Right cardiac atrium (tissue), 5 donors: ENCODE results near the gene STX2. TPM values are rescaled to one million over a fixed set of nuclear protein-coding genes. Genes with fewer than 3 reads are reported as not detected.
A peak's percentile ranks its signal among the peaks of the same experiment; 100 is the strongest.

Experiments
- ATAC-seq, 2 donors: fragments of 200-7000 bp; cut with Tn5 transposase; one replicate each; pipeline versions ENCODE4 v1.8.0 to v1.9.1; 2020; ENCODE audit warnings: moderate library complexity in 2 of 2, mild to moderate bottlenecking in 1 of 2
- DNase-seq, 3 donors: peaks; one replicate each; pipeline ENCODE4 v3.0.0-alpha.2; 2020
- H3K27ac ChIP-seq: one replicate; pipeline ENCODE4 v1.5.1; 2013; ENCODE audit warnings: mild to moderate bottlenecking, low read length, control low read depth, moderate library complexity
- H3K27me3 ChIP-seq: one replicate; pipeline ENCODE4 v1.6.1; 2013; ENCODE audit not compliant: control insufficient read depth, insufficient read depth
- H3K4me1 ChIP-seq: one replicate; pipeline ENCODE4 v1.6.1; 2013; ENCODE audit warnings: low read length; ENCODE audit not compliant: control insufficient read depth, insufficient read depth
- H3K4me3 ChIP-seq: one replicate; pipeline ENCODE4 v1.5.1; 2013; ENCODE audit warnings: low read length, control low read depth
- H3K9me3 ChIP-seq: one replicate; pipeline ENCODE4 v1.6.1; 2013; ENCODE audit warnings: low read length; ENCODE audit not compliant: control insufficient read depth
- WGBS: extraction: QIAGEN DNeasy Blood & Tissue Kit; methylation state at CpG from one replicate; pipeline ENCODE4 v1.1.7; 2013; 5-methylcytosine and 5-hydroxymethylcytosine counted together
- intact Hi-C, 4 donors: fragments of 100-400 bp; cut with DNase I; formaldehyde crosslinking; loops; one replicate each; pipeline versions ENCODE4 v1.11.0 to v1.14.0; 2022 to 2023
- polyA plus RNA-seq: library from polyadenylated mRNA; stranded (reverse); fragments of 200-250 nt; gene quantifications from one replicate; pipeline ENCODE4 v1.2.3, GENCODE V29; 2013
- total RNA-seq, 4 donors: library from RNA; stranded (reverse); fragmentation: NEBNext Ultra II Directional; extraction: Animal tissue kit (Norgen Biotek cat#: 25700); gene quantifications; one replicate each; pipeline ENCODE4 v1.2.1, GENCODE V29; 2021
- donor health status: healthy with polysubstance abuse.
- donor health status: DM: no; HTN: yes; CAD: no.
- donor health status: DM: no; HTN: no; CAD: no.
- donor health status: DM: no; HTN: yes; CAD: no; lungs with severe emphysema.
- donor health status: DM: yes; HTN: yes; CAD: no.

The STX2 gene
- total and polyA plus RNA-seq, 5 donors, result 18.2 to 35.9 (median 26.8) TPM

DNA sequence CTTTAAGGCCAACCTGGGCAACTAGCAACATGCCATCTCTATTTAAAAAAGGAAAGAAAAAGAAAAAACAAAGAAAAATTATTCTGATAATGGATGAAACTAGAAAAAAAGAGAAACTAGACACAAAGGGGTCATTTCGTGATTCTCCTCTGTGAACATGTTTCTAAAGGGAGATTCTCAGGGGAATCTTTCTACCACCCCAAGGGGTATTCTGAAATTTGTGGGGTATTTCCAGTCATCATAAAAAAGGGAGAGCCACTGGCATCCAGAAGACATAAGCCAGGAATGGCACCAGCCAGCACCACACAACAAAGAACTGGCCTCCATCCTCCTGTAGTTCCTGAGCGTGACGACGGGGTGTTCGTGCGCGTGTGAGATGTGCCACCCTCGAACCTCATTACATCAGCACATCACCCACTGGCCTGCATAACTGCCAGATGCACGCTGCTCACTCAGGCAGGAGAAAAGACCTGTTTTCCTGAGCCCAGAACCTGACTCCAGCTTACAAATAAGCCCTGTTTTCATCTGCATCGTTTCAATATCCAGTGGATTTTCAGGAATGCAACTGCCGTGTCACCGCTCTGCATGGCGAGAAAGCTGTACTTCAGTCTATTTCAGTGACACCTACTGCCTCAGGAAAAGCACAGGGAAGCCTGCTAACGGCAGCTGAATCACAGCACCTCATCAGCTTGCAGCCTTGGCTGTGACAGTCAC, 23.9 kb downstream of the STX2 start:
- H3K4me3 ChIP-seq, result no peak overlapping the region
- H3K4me1 ChIP-seq, result no peaks in the 10 kb centered on the region
- H3K9me3 ChIP-seq, result no peaks in the 10 kb centered on the region
- intact Hi-C loops, result no loop called here
- DNase-seq, result no peak
- ATAC-seq, result peak in 1 of 2 donors; percentile 9
- WGBS, result 80% methylated on average over 14 of the region's 14 CpGs
- no peaks in the 10 kb centered on the region for H3K27me3 ChIP-seq
- no peak overlapping the region for H3K27ac ChIP-seq

DNA sequence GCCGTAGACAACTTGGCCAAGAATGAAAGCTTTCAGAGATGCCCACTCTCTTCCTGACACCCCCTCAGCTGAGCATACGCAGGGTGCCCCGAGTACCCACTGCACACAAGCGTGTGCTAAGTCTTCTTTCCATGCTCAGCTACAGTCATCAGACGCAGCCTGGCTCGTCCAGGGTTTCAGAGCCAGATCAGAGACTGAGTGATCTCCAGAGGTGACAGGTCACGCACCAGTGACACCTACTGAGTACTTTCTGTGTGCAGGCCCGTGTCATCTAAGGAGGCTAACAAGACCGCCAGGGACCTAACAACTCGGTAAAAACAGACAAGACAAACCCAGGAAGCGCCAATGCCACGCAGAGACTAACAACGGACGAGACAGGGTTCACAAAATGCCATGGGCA, 25.1 kb downstream of the STX2 start:
- Histone ChIP-seq H3K4me1 (no peaks in the 10 kb centered on the region), H3K4me3 (no peak overlapping the region), H3K27ac (no peak overlapping the region), H3K9me3 (no peaks in the 10 kb centered on the region), H3K27me3 (no peaks in the 10 kb centered on the region)
- no peak for ATAC-seq
- intact Hi-C loops, result no loop called here
- DNase-seq, result no peak
- WGBS, result 93% methylated on average over 14 of the region's 14 CpGs

DNA sequence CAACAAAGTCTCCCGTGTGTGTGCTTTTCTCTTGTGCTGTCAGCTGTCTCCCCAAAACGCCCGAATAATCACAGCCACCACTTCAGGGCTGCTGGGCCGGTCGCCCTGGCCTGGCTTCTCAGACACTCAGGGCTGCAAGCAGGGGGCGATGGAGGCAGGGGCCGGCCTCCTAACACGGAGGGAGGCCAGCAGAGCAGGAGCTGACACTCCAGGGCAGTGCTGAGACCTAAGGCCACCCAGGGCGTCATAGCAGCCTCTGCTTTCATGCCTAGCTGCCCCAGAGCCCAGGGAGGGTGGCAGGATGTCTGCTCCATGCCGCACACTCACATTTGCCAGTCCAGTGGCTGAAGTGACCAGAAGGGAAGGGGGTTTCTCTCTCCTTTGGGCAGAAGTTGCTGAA, 25.6 kb downstream of the STX2 start:
- H3K4me1 ChIP-seq, result no peaks in the 10 kb centered on the region
- intact Hi-C loops, result no loop called here
- no peaks in the 10 kb centered on the region for H3K9me3 ChIP-seq
- H3K27me3 ChIP-seq, result no peaks in the 10 kb centered on the region
- ATAC-seq (no peak), DNase-seq (no peak)
- H3K27ac ChIP-seq, result no peak overlapping the region
- H3K4me3 ChIP-seq, result no peak overlapping the region
- WGBS, result 84% methylated on average over 10 of the region's 10 CpGs

DNA sequence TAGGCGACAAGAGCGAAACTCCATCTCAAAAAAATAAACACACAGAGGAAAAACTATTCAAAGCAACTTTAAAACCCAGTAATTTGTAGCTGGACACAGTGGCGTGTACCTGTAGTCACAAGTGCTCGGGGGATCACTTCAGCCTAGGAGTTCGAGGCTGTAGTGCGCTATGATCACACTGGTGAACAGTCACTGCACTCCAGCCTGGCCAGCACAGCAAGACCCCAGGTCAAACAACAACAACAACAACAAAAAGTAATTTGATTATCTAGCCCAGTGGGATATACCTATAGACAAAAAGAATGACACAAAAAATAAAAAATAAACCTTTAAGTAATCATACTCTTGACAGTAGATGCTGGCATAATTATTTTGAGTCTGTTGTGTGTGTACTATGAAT, 29.3 kb downstream of the STX2 start:
- Histone ChIP-seq H3K9me3 (no peaks in the 10 kb centered on the region), H3K4me3 (no peak overlapping the region), H3K27me3 (no peaks in the 10 kb centered on the region), H3K4me1 (no peaks in the 10 kb centered on the region), H3K27ac (no peak overlapping the region)
- WGBS, result 97% methylated on average over 6 of the region's 6 CpGs
- DNase-seq (no peak), ATAC-seq (no peak)
- intact Hi-C loops, result no loop called here

DNA sequence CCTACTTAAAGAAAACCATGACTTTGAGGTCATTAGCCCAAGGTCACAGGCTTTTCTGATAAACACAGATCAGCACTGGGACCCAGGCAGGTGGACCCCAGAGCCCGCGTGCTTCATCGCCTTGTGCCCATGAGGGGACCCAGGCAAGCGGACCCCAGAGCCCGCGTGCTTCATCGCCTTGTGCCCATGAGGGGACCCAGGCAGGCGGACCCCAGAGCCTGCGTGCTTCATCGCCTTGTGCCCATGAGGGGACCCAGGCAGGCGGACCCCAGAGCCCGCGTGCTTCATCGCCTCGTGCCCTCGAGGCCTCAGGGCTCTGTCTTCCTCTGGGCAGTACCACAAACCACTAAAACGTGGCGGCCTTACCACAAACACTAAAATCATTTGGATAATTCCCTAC, 31.7 kb downstream of the STX2 start:
- Histone ChIP-seq H3K27me3 (no peaks in the 10 kb centered on the region), H3K9me3 (no peaks in the 10 kb centered on the region), H3K4me1 (no peaks in the 10 kb centered on the region), H3K4me3 (no peak overlapping the region), H3K27ac (no peak overlapping the region)
- no peak for DNase-seq
- no peak for ATAC-seq
- WGBS, result 94% methylated on average over 18 of the region's 18 CpGs
- intact Hi-C loops, result no loop called here

DNA sequence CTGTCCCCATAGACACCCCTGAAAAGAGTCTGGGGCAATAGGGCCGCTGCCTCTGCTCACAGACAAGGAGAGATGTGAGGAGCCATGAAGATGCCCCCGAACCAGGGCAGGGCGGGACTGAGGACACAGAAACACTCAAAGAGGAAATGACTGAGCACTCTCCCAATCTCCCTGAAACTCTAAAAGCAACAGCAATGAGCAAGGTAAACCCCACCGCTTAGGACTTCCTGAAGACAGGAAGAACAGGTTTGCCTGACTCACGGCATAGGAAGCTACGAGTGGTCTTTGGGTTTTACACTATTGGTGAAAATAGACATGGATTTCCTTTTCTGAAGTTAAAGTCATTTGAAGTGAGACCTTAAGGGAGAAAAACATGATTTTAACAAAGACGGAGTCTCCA, 32.5 kb downstream of the STX2 start:
- Histone ChIP-seq H3K4me1 (no peaks in the 10 kb centered on the region), H3K9me3 (no peaks in the 10 kb centered on the region), H3K27me3 (no peaks in the 10 kb centered on the region), H3K4me3 (no peak overlapping the region), H3K27ac (no peak overlapping the region)
- intact Hi-C loops, result no loop called here
- no peak for DNase-seq
- WGBS, result 96% methylated on average over 7 of the region's 7 CpGs
- no peak for ATAC-seq

DNA sequence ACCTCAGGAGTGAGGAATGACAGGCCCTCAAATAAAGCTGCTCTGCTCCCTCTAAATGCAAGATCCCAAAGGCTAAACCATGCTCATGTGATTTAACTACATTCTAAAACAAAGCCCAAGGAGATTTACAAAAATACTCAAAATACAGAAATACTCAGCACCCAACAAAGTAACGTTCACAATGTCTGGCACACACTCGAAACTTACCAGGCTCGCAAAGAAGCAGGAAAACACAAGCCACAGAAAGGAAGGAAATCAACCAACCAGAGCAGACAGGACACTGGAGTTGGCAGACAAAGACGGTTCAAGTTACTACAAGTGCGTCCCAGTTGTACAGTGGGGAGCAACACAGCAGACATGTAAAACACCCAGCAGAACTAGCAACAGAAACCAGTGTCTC, 33.4 kb downstream of the STX2 start:
- no peaks in the 10 kb centered on the region for H3K4me1 ChIP-seq
- intact Hi-C loops, result no loop called here
- H3K27ac ChIP-seq, result no peak overlapping the region
- ATAC-seq, result no peak
- 82% methylated on average over 5 of the region's 5 CpGs for WGBS
- H3K27me3 ChIP-seq, result no peaks in the 10 kb centered on the region
- DNase-seq, result no peak
- H3K9me3 ChIP-seq, result no peaks in the 10 kb centered on the region
- H3K4me3 ChIP-seq, result no peak overlapping the region

DNA sequence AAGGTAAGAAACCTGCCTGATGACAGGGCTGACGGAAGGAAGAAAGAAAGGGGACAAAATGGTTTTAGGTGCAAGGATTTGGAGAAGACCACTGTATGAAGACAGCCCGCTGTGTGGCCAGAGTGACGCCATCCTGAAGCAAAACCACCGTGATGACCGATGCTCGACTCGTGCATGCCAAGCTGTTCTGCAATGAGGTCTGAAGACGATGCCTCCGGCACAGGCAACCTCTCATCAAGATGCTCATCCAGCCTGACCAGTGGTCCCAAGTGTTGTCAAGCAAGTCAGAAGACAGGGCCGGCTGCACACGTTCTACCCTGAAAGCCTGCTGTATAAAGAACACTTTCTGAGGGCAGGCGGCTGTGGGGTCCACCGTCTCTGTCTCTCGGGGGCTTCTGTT, 34.8 kb downstream of the STX2 start:
- no peak overlapping the region for H3K27ac ChIP-seq
- H3K4me3 ChIP-seq, result no peak overlapping the region
- intact Hi-C loops, result no loop called here
- no peaks in the 10 kb centered on the region for H3K4me1 ChIP-seq
- no peaks in the 10 kb centered on the region for H3K9me3 ChIP-seq
- no peaks in the 10 kb centered on the region for H3K27me3 ChIP-seq
- WGBS, result 93% methylated on average over 14 of the region's 14 CpGs
- no peak for ATAC-seq
- DNase-seq, result no peak

DNA sequence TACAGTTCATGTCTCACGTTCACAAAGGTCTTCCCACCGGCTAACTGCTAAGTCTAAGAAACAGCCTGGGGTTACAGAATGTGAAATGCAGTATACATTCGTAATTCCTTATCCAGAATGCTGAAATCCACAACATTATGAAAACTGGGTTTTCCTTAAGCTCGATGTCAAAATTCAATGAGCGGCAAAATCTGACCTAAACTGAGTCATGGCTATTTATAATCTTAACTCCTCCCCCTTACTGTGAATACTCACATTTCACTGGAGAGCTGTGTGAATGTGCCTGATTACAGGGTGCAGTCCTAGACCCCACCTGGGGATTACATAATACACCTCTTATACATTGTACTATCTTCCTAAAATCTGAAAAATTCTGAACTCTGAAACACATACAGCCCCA, 35.3 kb downstream of the STX2 start:
- Histone ChIP-seq H3K4me1 (no peaks in the 10 kb centered on the region), H3K27ac (no peak overlapping the region), H3K27me3 (no peaks in the 10 kb centered on the region), H3K9me3 (no peaks in the 10 kb centered on the region), H3K4me3 (no peak overlapping the region)
- 85% methylated on average over 5 of the region's 5 CpGs for WGBS
- ATAC-seq (no peak), DNase-seq (no peak)
- intact Hi-C loops, result no loop called here

DNA sequence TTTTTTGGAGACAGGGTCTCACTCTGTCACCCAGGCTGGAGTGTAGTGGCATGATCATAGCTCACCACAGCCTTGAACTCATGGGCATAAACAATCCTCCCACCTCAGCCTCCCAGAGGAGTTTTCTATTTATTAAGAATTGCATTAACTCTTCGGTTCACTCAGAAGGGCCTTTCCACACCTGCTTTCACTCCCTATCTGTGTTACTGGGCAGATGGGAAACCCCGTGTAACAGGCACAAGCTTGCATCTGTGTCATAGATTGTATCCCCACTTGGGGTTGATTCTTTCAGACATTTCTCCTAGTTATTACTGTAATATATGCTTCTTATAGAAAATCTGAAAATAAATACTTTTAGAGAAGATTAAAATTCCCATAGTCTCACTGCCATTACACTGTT, 38.7 kb downstream of the STX2 start:
- intact Hi-C loops, result no loop called here
- WGBS, result 94% methylated on average over 2 of the region's 2 CpGs
- Histone ChIP-seq H3K27ac (no peak overlapping the region), H3K27me3 (no peaks in the 10 kb centered on the region), H3K4me1 (no peaks in the 10 kb centered on the region), H3K9me3 (no peaks in the 10 kb centered on the region), H3K4me3 (no peak overlapping the region)
- no peak for DNase-seq
- no peak for ATAC-seq

DNA sequence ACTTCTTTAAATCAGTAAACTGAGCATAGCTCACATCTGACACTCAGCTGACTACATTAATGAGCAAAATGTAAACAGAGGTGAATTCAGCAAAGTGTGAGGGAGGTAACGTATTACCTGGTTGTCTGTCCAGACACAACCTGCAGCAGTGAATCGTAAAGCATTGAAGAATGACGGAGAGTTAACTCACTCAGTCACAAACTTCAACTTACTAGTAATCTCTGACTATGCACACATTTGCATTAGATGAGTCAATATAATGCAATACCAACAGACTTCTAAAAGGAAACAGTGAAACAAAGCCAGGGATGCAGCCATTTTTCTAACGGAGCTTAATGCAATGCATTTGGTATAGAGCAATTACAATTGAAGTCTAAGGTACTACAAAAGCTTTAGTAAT, 40.0 kb downstream of the STX2 start:
- no peak for ATAC-seq

More for the DNA sequence above, 40.0 kb downstream of the STX2 start:
- Histone ChIP-seq H3K27me3 (no peaks in the 10 kb centered on the region), H3K4me1 (no peaks in the 10 kb centered on the region), H3K27ac (no peak overlapping the region), H3K4me3 (no peak overlapping the region), H3K9me3 (no peaks in the 10 kb centered on the region)
- intact Hi-C loops, result no loop called here
- WGBS, result 96% methylated on average over 4 of the region's 4 CpGs
- DNase-seq, result no peak
